ENCODE results near the gene CCDC33. TPM values are rescaled to one million over a fixed set of nuclear protein-coding genes. Genes with fewer than 3 reads are reported as not detected.

The CCDC33 gene
- total RNA-seq, 1 experiment from 2014 or later = 0.15 TPM

DNA sequence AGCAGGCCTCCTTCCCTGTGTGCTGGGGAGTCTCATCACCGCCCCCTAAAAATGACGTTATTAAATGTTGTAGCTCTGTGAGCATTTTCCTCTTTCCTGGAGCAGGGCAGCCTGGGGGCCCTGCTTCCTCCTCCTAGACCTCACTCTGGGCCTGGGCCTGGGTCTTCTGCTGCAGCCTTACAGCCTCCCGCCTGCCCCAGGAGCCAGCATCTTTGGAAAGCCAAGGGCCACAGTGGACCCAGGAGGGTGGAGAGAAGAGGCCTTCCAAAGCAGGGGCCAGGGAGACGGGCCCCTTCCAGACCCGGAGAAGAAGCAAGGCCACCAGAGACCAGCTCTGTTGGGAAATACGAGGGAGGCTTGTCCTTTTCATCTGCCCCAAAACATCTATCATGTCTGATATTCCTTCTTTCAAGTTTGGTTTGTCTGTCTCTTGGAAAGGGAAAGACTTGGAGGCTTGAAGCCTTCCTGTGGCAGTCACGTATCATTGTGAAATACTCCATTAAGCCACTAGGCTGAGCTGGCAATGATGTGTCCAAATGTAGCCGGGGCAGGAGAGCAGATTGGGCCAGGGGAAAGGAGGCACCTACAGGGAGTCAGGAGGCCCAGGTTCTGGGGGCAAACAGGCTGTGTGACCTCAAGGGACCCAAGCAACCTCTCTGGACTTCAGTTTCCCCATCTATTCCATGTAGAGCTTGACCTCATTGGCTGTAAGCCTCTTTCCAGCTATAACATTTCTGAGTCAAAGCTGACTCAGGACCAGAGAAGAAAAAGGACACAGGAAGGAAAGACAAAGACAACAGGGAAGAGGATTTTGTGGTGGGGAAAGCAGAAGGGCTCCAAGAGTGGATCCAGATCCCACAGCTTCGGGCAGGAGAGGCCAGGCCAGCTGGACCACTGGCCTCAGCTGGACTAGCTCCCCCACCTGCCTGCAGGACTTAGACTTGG lies 100.2 kb downstream of the CCDC33 start:
- TF ChIP-seq, protein P1, sequence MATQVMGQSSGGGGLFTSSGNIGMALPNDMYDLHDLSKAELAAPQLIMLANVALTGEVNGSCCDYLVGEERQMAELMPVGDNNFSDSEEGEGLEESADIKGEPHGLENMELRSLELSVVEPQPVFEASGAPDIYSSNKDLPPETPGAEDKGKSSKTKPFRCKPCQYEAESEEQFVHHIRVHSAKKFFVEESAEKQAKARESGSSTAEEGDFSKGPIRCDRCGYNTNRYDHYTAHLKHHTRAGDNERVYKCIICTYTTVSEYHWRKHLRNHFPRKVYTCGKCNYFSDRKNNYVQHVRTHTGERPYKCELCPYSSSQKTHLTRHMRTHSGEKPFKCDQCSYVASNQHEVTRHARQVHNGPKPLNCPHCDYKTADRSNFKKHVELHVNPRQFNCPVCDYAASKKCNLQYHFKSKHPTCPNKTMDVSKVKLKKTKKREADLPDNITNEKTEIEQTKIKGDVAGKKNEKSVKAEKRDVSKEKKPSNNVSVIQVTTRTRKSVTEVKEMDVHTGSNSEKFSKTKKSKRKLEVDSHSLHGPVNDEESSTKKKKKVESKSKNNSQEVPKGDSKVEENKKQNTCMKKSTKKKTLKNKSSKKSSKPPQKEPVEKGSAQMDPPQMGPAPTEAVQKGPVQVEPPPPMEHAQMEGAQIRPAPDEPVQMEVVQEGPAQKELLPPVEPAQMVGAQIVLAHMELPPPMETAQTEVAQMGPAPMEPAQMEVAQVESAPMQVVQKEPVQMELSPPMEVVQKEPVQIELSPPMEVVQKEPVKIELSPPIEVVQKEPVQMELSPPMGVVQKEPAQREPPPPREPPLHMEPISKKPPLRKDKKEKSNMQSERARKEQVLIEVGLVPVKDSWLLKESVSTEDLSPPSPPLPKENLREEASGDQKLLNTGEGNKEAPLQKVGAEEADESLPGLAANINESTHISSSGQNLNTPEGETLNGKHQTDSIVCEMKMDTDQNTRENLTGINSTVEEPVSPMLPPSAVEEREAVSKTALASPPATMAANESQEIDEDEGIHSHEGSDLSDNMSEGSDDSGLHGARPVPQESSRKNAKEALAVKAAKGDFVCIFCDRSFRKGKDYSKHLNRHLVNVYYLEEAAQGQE (IDR thresholded peaks at IDR 0.05; ENCODE audit: low read depth) = no peak
- TF ChIP-seq, protein P2, sequence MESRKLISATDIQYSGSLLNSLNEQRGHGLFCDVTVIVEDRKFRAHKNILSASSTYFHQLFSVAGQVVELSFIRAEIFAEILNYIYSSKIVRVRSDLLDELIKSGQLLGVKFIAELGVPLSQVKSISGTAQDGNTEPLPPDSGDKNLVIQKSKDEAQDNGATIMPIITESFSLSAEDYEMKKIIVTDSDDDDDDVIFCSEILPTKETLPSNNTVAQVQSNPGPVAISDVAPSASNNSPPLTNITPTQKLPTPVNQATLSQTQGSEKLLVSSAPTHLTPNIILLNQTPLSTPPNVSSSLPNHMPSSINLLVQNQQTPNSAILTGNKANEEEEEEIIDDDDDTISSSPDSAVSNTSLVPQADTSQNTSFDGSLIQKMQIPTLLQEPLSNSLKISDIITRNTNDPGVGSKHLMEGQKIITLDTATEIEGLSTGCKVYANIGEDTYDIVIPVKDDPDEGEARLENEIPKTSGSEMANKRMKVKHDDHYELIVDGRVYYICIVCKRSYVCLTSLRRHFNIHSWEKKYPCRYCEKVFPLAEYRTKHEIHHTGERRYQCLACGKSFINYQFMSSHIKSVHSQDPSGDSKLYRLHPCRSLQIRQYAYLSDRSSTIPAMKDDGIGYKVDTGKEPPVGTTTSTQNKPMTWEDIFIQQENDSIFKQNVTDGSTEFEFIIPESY (IDR thresholded peaks at IDR 0.05; ENCODE audit: extremely low read depth, insufficient replicate concordance, low read length) = no peak
- TF ChIP-seq YY1 (IDR thresholded peaks at IDR 0.05; ENCODE audit: extremely low read depth, insufficient replicate concordance, low read depth, low read length) (no peak), CEBPB (IDR thresholded peaks at IDR 0.05; ENCODE audit: low read depth) (no peak), SIN3A (IDR thresholded peaks at IDR 0.05; ENCODE audit: low read depth) (no peak), ELF1 (IDR thresholded peaks at IDR 0.05; ENCODE audit: borderline replicate concordance, low read depth) (no peak), JUND (IDR thresholded peaks at IDR 0.05) (no peak), FOSL1 (IDR thresholded peaks at IDR 0.05; ENCODE audit: low read depth) (no peak), SP1 (IDR thresholded peaks at IDR 0.05; ENCODE audit: low read depth) (no peak), TCF7L2 (IDR thresholded peaks at IDR 0.05; ENCODE audit: borderline replicate concordance, extremely low read depth, insufficient read depth, insufficient read length) (no peak), SRF (IDR thresholded peaks at IDR 0.05; ENCODE audit: low read depth) (no peak)
- ATAC-seq = no peak; the same call in 1 of the 2 replicates
- Histone ChIP-seq H3K36me3 (ENCODE audit: control insufficient read depth in 1 of 2, insufficient read depth in 2 of 2, low read length in 2 of 2) (no peaks in the 10 kb centered on the region), H3K9me3 (ENCODE audit: control insufficient read depth in 1 of 2, insufficient read depth in 1 of 2, low read depth in 1 of 2, low read length in 2 of 2) (no peaks in the 10 kb centered on the region), H3K9ac (ENCODE audit: low read length) (no peak overlapping the region), H3K27me3 (ENCODE audit: insufficient read depth, low read length) (no peaks in the 10 kb centered on the region), H3K27ac (ENCODE audit: low read depth, low read length) (no peak overlapping the region), H4K20me1 (ENCODE audit: insufficient read depth) (no peaks in the 10 kb centered on the region), H3K4me1 (ENCODE audit: control insufficient read depth in 1 of 2, insufficient read depth in 2 of 2, low read length in 2 of 2) (no peaks in the 10 kb centered on the region), H2AFZ (ENCODE audit: low read depth, low read length, poor library complexity, severe bottlenecking) (no peak overlapping the region), H3K4me2 (ENCODE audit: low read length) (no peak overlapping the region), H3K79me2 (ENCODE audit: insufficient read depth, low read length) (no peaks in the 10 kb centered on the region), H3K4me3 (replicated peaks in 1 of 2; ENCODE audit: low read depth in 1 of 2, low read length in 2 of 2) (no peak overlapping the region), H3K9me2 (ENCODE audit: insufficient read depth) (no peaks in the 10 kb centered on the region)
- no TSS peak for BruUV-seq (replicated peaks)
- CTCF ChIA-PET = interaction anchor here (0.9 to 1.3 kb wide), 2 partner anchors 14 to 282 kb away, joined by 3 to 4 read pairs; no protein-coding TSS in a partner anchor
- DNase-seq (ENCODE audit: low read depth, low spot score) = no peak
- POLR2A ChIA-PET = no interaction called here
- RAD21 ChIA-PET (ENCODE audit: low non-redundant PET in 1 of 2, low total read pairs in 2 of 2, uncharacterized antibody in 2 of 2, unreplicated experiment in 2 of 2) = no interaction called here
- intact Hi-C loops (cut with micrococcal nuclease) = no loop called here

All from HCT116 (cell line).